Upper lobe of left lung (tissue), 6 donors: Measurements from ENCODE around the gene SOX13. TPM values are rescaled to one million over a fixed set of nuclear protein-coding genes. Genes with fewer than 3 reads are reported as not detected.

Source experiments
- ATAC-seq, 2 donors: fragments of 200-7000 bp; cut with Tn5 transposase; one replicate each; pipeline ENCODE4 v1.9.1; 2022; ENCODE audit warnings: mild to moderate bottlenecking in 2 of 2, moderate library complexity in 2 of 2; ENCODE audit not compliant: low FRiP score in 2 of 2
- DNase-seq, 2 donors: peaks; one replicate each; pipeline ENCODE4 v3.0.0-alpha.2; 2019 to 2020
- H3K27ac ChIP-seq, 4 donors: fragments of 200-600 bp; sonication (generic); one replicate each; pipeline ENCODE4 v1.5.1; 2016 to 2019
- H3K27me3 ChIP-seq, 4 donors: fragments of 200-600 bp; sonication (generic); one replicate each; pipeline ENCODE4 v1.5.1; 2017 to 2019
- H3K36me3 ChIP-seq, 4 donors: fragments of 200-600 bp; sonication (generic); one replicate each; pipeline ENCODE4 v1.5.1; 2016 to 2019
- H3K4me1 ChIP-seq, 4 donors: fragments of 200-600 bp; sonication (generic); one replicate each; pipeline ENCODE4 v1.5.1; 2018 to 2019
- H3K4me3 ChIP-seq, 4 donors: fragments of 200-600 bp; sonication (generic); one replicate each; pipeline ENCODE4 v1.5.1; 2017 to 2019; ENCODE audit warnings: mild to moderate bottlenecking in 2 of 4, moderate library complexity in 1 of 4
- H3K9me3 ChIP-seq, 4 donors: fragments of 200-600 bp; sonication (generic); one replicate each; pipeline ENCODE4 v1.5.1; 2018 to 2019
- CTCF ChIP-seq, 6 experiments: fragments of 450-650 bp in 4 of 6; fragments of 200-600 bp in 2 of 6; sonication (generic) in 2 of 6; IDR thresholded peaks; one replicate each; pipeline ENCODE4 v1.5.1; 2016 to 2019; ENCODE audit warnings: antibody characterized with exemption in 6 of 6
- EP300 ChIP-seq, 4 donors: sonication (generic); formaldehyde crosslinking; IDR thresholded peaks; one replicate each; pipeline ENCODE4 v1.5.1; 2017; ENCODE audit warnings: antibody characterized with exemption in 4 of 4, control low read depth in 2 of 4
- POLR2A ChIP-seq, 4 donors: fragments of 450-650 bp; IDR thresholded peaks; one replicate each; pipeline ENCODE4 v1.5.1; 2016 to 2017; ENCODE audit warnings: antibody characterized with exemption in 4 of 4, mild to moderate bottlenecking in 2 of 4
- POLR2AphosphoS5 ChIP-seq, 2 donors: sonication (generic); formaldehyde crosslinking; IDR thresholded peaks; one replicate each; pipeline ENCODE4 v1.5.1; 2017; ENCODE audit warnings: antibody characterized with exemption in 2 of 2
- WGBS, 2 donors: methylation state at CpG; one replicate each; pipeline ENCODE4 v1.1.5; 2017 to 2018; 5-methylcytosine and 5-hydroxymethylcytosine counted together
- total RNA-seq, 6 donors: library from RNA; depleted of rRNA in 4 of 6; stranded (reverse); fragments of >200 nt in 4 of 6; gene quantifications; one replicate each; pipeline versions ENCODE4 v1.1.0 to v1.2.1, GENCODE V29; 2016 to 2021
- donor health status: DM: no; HTN: no; CAD: no; lungs with moderate emphysema.
- donor health status: DM: no; HTN: yes; CAD: no; lungs with severe emphysema.

SOX13 gene
- total RNA-seq, 6 donors from 2014 or later = 33.8 to 76.5 (median 63.9) TPM

GRCh38 chr1:204157962-204158361 is 85.0 kb downstream of the SOX13 start:
- TF ChIP-seq EP300 (IDR thresholded peaks at IDR 0.05) (no peak), POLR2A (IDR thresholded peaks at IDR 0.05) (no peak), POLR2AphosphoS5 (IDR thresholded peaks at IDR 0.05) (no peak), CTCF (IDR thresholded peaks at IDR 0.05) (no peak)
- H3K36me3 ChIP-seq = no peaks in the 10 kb centered on the region
- no peak for DNase-seq
- H3K4me3 ChIP-seq = no peak overlapping the region
- no peaks in the 10 kb centered on the region for H3K9me3 ChIP-seq
- ATAC-seq = no peak
- peaks cover 0 to 6% (median 3%) of the 10 kb centered on the region in 4 donors for H3K4me1 ChIP-seq
- H3K27ac ChIP-seq = no peak overlapping the region
- no peaks in the 10 kb centered on the region for H3K27me3 ChIP-seq
- 60 to 65% methylated on average over 6 of the region's 6 CpGs for WGBS, 2 donors

- ATAC-seq = peak; percentile 14 to 28
- peak overlapping the region in 2 of 4 donors; percentile 31 to 67 for H3K27ac ChIP-seq
Measured at GRCh38 chr1:204161609-204162493, 88.9 kb downstream of the SOX13 start.

GRCh38 chr1:204162494-204163074 is 89.7 kb downstream of the SOX13 start:
- no peaks in the 10 kb centered on the region for H3K27me3 ChIP-seq
- H3K27ac ChIP-seq = no peak overlapping the region
- WGBS, 2 donors = 11% methylated on average over 6 to 7 of the region's 7 CpGs
- ATAC-seq (peak; percentile 91 to 93), DNase-seq (peak; percentile 84 to 92)
- no peaks in the 10 kb centered on the region for H3K36me3 ChIP-seq
- TF ChIP-seq EP300 (IDR thresholded peaks at IDR 0.05) (no peak), CTCF (IDR thresholded peaks at IDR 0.05) (peak; percentile 93 to 99 (median 96))
- H3K4me3 ChIP-seq = no peak overlapping the region
- H3K4me1 ChIP-seq = peaks cover 0 to 6% (median 3%) of the 10 kb centered on the region in 4 donors
- no peaks in the 10 kb centered on the region for H3K9me3 ChIP-seq

More at GRCh38 chr1:204161609-204162493, 88.9 kb downstream of the SOX13 start:
- TF ChIP-seq CTCF (IDR thresholded peaks at IDR 0.05) (no peak), POLR2A (IDR thresholded peaks at IDR 0.05) (no peak), EP300 (IDR thresholded peaks at IDR 0.05) (peak in 1 of 4 donors; percentile 55), POLR2AphosphoS5 (IDR thresholded peaks at IDR 0.05) (no peak)
- peak in 1 of 2 donors; percentile 72 for DNase-seq
- Histone ChIP-seq H3K36me3 (no peaks in the 10 kb centered on the region), H3K9me3 (no peaks in the 10 kb centered on the region), H3K4me3 (no peak overlapping the region), H3K4me1 (peaks cover 0 to 6% (median 3%) of the 10 kb centered on the region in 4 donors), H3K27me3 (no peaks in the 10 kb centered on the region)
- WGBS, 2 donors = 47 to 51% methylated on average over 14 of the region's 14 CpGs

GRCh38 chr1:204166219-204166618 is 93.3 kb downstream of the SOX13 start, which contains the start of gene REN:
REN (minus strand) TSS chr1:204166337; CDS start chr1:204166293, 44 bp downstream.
- TF ChIP-seq EP300 (IDR thresholded peaks at IDR 0.05) = no peak
- no peak for TF ChIP-seq CTCF (IDR thresholded peaks at IDR 0.05)
- TF ChIP-seq POLR2AphosphoS5 (IDR thresholded peaks at IDR 0.05) = no peak
- no peak for TF ChIP-seq POLR2A (IDR thresholded peaks at IDR 0.05)
- no peak for DNase-seq
- H3K27ac ChIP-seq = no peak within 1 kb of the TSS
- H3K27me3 ChIP-seq = no peaks in the 10 kb centered on the region
- WGBS, 2 donors = 39 to 58% methylated on average over 4 to 5 of the region's 5 CpGs
- H3K9me3 ChIP-seq = peaks cover 11 to 17% (median 13%) of the 10 kb centered on the region in 4 donors
- H3K4me1 ChIP-seq = peaks cover 0 to 6% (median 3%) of the 10 kb centered on the region in 4 donors
- H3K36me3 ChIP-seq = no peaks in the 10 kb centered on the region
- no peak within 1 kb of the TSS for H3K4me3 ChIP-seq
- no peak for ATAC-seq
